GM12865 (cell line): ENCODE data around the gene NKD1.

Experiments
- DNase-seq: peaks from one replicate; pipeline ENCODE4 v3.0.0; 2010; ENCODE audit warnings: low read depth
- H3K4me3 ChIP-seq: 2 replicates; pipeline ENCODE4 v1.5.1; 2011; ENCODE audit warnings: mild to moderate bottlenecking, low read depth, low read length, control low read depth
- CTCF ChIP-seq: IDR thresholded peaks from 2 replicates; pipeline ENCODE4 v1.5.1; 2011; ENCODE audit warnings: low read length, control low read depth, low read depth, inconsistent platforms; ENCODE audit not compliant: insufficient read depth; ENCODE audit errors: missing control alignments

NKD1 gene

GRCh38 chr16:50540711-50541007, 7.5 kb upstream of the NKD1 start:
- no peak for TF ChIP-seq CTCF
- no peak overlapping the region for H3K4me3 ChIP-seq
- no peak for DNase-seq

- no peak overlapping the region for H3K4me3 ChIP-seq
- no peak for DNase-seq
- TF ChIP-seq CTCF: no peak
Observed at GRCh38 chr16:50542703-50543102, 5.5 kb upstream of the NKD1 start.

GRCh38 chr16:50546125-50546524, 2.1 kb upstream of the NKD1 start:
- DNase-seq: no peak
- H3K4me3 ChIP-seq: no peak overlapping the region
- no peak for TF ChIP-seq CTCF

- peak overlapping the region; percentile 76 for H3K4me3 ChIP-seq
- TF ChIP-seq CTCF: peak; percentile 42
- DNase-seq: peak; percentile 57
Observed at GRCh38 chr16:50547340-50548124, 664 bp upstream of the NKD1 start.

GRCh38 chr16:50548909-50549560, 839 bp downstream of the NKD1 start:
- peak overlapping the region; percentile 42; the same call in 1 of the 2 replicates for H3K4me3 ChIP-seq
- no peak for TF ChIP-seq CTCF
- DNase-seq: no peak

- TF ChIP-seq CTCF: no peak
- no peak for DNase-seq
- H3K4me3 ChIP-seq: no peak overlapping the region
Observed at GRCh38 chr16:50549561-50549915, 1.3 kb downstream of the NKD1 start.

GRCh38 chr16:50550035-50550434, 1.8 kb downstream of the NKD1 start:
- no peak for TF ChIP-seq CTCF
- no peak overlapping the region for H3K4me3 ChIP-seq
- DNase-seq: no peak
